ENCODE measurements around the gene MCC.

MCC gene

DNA sequence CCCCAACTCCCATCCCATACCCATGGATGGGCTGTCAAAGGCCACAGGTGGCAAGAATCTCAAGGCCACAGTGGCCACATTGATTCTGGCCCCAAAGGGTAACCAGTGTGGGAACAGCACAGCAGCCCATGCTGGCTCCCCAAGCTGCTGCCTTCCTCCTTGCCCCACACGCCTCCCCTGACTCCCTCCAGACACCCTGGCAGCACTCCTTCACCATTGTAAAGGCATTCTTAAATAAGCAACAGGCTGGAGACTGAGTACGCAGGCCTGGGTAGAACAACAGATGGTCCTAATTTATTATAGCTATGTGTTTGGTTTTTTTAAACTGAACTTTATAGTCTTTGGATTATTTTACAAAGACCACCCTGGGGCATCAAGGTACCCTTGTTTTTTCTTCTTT, 212.3 kb downstream of the MCC start:
- DNase-seq (ENCODE audit: low read depth in 2 of 2, low spot score in 1 of 2): no peak

DNA sequence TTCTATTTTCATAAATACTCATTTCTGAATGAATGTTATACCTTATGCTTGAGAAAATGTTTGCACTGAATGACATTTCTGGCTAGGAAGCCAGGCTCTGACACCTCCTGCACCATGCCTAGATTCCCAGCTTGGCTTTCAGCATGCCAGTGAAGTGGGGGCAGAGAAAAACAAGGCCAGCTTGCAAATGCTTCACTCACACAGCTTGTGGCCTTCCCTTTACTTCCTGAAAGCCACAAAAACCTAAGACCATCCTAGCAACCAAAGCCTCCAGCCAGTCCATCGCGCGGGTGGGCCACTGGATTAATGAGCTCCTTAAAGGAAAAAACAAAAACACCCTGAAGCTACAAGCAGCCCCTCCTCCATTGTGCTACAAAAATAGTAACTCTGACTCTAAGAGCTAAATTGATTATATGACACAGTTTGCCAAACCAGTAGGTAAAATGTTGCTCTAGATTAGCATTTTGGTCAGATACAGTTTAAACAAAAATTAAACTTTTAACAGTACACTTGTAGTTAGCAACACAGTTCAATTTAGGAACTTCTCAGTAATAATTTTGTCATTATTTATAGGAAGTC, 213.3 kb downstream of the MCC start:
- no peak for DNase-seq (ENCODE audit: low read depth in 2 of 2, low spot score in 1 of 2)

DNA sequence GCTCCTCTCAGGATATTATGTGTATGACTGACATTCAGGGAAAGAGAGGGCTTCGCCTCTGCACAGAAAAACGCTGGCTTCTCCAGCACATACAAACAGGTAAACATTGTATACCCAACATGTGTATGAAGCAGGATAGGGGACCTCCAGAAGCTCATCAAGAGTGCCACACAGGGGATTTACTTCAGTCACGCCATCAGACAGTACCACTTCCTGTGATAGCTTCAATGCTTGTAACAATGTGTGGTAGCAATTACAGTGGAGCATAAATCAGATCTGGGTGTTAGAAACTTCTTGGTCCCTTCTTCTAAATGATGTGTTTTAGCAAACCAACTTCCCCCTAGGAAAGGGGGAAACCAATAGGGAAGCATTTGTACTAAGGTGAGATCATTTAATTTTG, 214.3 kb downstream of the MCC start:
- no peak for DNase-seq (ENCODE audit: low read depth in 2 of 2, low spot score in 1 of 2)

DNA sequence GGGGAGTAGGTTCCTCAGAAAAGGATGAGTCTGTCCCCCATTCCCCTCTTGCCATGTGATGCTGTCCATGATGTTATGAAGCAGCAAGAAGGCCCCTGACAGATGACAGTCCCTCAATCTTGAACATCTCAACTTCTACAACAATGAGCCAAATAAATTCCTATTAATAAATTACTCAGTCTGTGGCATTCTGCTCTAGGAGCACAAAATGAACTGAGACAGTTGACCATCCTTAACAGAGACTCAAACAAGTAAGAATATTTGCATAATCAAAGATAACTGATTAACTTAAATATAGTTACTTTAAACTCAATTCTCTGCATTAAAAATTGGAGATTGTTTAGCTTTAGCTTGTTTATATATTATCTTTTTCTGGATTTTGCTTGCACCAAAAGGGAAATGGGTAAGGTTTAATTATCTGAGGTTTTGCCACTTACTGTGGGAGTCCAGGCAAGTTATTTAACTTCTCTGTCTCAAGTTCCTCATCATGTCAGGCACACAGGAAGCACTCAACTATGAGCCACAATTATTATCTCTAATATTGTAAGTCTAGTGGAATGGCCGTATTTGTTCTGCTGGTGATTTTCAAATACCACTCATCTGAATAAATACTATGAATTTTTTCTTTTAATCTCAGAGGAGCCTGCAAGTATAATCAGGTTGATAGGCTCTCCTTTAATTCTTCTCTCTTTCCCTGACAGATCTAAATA, 216.4 kb downstream of the MCC start:
- DNase-seq (ENCODE audit: low read depth in 2 of 2, low spot score in 1 of 2): no peak

DNA sequence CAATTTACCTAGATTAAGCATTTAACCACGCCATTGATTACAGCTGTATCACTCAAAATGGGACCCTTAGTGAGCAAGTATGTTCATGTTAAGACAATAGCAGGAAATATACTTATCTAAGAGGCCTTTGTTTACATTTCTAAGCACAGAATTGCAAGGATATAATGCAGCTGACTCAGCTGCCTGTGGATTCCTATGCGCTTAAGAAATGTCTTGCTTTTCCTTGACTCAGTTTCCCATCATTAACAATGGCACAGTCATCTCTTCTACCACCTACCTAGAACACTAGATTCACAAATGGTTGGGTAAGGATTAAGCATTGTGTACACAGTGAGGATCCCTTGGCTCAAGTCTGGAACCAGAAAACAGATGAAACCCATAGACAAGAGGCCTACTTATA, 217.2 kb downstream of the MCC start:
- no peak for DNase-seq (ENCODE audit: low read depth in 2 of 2, low spot score in 1 of 2)

DNA sequence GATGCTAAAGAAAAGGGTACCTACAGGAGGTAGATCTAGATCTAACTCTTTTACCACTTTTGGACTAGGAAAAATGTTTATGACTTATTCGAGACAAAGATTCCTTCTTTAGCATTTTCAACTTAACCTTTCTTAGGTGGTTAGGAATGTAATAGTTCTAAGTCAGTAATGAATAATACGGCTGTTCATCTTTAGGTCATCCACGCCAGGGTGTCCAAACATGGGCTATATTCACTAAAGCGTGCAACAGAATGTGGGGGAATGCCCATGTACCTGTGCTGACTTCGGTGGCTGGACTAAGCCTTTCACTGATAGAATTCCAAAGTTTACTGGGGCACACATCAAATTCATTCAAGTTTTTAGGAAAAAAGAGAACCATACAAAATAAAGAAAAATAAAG, 218.2 kb downstream of the MCC start:
- DNase-seq (ENCODE audit: low read depth in 2 of 2, low spot score in 1 of 2): no peak

DNA sequence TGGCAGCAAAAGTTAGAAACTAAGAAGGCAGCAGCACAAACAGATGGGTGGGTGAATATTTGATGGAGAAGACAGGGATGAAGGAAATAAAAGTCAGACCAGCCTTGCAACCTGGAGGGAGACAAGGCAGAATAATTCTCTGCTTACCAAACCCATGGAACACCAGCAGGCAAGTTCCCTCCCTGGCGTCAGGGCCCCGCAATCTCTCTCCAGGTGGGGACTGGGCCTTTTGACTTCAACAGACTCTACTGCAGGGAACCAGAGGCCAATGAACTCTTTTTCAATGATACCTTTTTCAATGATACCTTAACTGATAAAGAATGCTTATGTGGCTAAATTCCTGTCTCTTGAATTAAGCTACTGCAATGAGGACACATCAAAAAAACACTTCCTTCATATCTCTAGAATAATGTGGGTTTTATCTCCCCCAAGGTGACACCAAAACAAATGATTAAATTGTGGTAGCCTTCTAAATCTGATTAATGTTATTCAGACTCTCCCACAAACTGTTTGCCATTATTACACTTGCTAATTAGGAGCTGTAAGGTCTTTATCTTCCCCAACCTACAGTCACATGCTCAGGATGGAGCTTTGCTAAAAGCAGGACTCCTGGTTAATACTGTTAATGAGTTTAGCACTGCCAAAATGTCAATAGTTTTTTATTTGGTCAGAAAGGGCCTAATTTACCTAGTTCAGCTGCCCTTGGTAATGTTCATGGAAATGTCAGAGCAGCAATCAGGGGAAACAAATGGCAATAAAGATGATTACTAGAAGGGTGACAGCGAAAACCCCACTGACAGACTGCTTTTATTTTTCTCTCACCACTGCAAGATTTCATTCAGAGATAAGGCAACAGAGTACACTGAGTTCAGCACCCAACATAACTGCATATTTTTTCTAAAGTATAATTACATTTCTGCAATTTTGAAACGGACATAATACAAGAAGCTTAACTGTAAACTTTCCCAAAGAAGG, 218.9 kb downstream of the MCC start:
- no peak for DNase-seq (ENCODE audit: low read depth in 2 of 2, low spot score in 1 of 2)

DNA sequence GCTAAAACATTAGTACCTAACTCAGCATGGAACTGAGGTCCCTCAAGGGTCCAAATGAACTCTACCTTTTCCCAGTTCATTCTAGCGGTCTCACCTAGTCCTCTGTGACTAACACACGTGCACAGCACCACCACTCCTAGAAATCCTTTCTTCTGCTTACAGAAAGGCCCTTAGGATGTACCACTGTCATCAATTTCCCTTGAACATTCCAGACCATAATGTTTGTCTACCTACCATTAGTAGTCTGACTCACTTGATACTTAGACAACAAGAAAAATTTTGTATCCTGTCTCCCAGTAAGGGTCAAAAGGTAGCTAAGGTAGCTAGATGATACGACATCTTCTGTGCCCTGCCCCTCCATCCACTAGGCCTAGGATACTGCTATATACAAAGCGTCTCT, 220.0 kb downstream of the MCC start:
- DNase-seq (ENCODE audit: low read depth in 2 of 2, low spot score in 1 of 2): no peak

DNA sequence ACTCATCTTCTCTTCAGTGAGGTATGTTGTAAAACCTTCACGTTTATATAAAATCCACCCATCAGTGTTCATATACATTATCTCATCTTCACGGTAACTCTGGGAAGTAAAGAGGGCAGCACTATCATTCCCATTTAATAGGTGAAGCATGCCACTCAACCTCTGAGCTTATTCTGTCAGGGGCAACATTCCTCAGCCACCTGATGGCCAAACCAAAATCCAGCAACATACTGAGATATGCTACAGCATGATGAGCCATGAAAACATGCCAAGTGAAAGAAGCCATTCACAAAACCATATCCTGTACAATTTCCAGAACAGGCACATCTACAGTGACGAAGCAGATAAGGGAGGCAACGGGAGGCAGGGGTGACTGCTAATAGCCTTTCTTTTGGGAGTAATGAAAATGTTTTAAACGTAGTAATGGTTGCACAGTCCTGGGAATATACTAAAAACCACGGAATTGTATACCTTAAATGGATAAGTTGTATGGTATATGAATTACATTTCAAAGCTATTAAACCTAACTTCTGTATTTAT, 220.8 kb downstream of the MCC start:
- no peak for DNase-seq (ENCODE audit: low read depth in 2 of 2, low spot score in 1 of 2)

DNA sequence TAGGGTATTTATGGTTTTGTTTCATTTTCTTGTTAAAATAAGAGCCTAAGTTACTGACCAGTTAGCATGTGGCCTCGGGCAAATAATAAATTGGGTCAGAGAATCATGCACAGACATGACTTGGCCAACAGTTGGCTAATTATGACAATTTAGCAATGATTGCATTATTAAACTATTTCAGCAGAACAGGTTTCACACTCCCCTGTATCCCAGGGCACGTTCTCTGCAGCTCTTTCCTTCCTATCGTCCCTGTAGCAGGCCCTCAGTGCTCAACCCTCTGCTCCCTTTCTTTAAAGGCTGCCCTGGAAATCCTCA, 221.4 kb downstream of the MCC start:
- no peak for DNase-seq (ENCODE audit: low read depth in 2 of 2, low spot score in 1 of 2)

DNA sequence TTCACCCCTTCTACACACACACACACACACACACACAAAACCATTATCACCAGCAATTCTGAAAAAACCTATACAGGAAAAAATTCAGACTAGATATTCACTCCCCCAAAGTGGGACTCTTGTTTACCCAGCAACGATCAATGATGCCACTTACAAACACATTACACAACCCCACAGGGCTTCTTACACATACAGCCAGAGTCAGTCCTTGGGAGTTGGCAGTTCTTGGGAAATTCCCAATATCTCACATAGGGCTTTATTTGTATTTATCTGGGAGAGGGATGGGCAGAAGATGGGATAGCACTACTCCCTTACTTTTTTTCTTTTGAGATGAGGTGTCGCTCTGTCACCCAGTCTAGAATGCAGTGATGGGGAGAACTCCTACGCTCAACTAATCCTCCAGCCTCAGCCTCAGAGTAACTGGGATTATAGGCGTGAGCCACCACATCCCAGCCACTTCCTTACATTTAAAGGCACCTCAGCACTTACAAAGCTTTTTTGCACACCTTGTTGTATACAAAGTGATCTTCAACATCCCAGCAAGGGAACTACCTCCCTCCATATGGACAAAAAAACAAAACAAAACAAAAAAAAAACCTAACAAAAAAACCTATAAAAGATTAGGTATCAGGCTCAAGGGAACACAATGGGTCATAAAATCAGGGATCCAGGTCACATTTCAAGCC, 221.9 kb downstream of the MCC start:
- DNase-seq (ENCODE audit: low read depth in 2 of 2, low spot score in 1 of 2): no peak

DNA sequence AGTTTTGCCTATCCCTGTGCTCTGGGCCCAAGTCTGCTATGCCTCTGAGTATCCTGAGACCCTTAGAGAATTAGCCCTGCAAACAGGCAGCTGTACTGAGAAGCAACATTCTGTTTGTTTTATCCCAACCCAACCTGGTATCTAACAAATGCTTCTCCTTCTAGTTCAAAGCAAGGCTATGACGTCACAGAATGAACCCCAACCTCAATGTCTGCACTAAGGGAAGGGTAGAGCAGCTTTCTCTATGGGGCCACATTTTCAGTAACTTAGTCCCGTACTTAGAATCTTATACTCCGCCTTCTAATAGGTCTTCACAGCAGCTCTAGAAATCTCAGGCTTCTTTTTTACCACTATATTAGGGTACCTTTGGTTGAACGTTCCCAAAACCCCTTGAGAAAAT, 223.1 kb downstream of the MCC start:
- no peak for DNase-seq (ENCODE audit: low read depth in 2 of 2, low spot score in 1 of 2)

DNA sequence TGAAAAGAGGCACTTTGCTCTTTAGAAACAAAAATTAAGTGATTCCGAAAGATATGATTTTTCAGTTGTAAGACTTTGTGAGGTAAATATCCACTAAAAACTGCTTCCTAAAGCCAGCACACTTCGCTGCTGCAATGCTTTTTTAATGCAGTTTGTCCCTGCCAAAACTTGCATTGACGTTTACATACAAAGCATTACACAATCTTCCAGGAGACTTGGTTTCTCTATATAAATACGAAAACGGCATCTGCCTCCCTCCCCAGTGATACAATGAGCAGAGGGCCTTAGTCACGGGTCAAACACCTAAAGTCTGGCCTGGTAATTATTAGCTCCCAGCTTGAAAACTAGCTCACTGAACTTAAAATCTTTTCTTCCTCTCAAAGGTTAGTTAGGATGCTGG, 224.2 kb downstream of the MCC start:
- no peak for DNase-seq (ENCODE audit: low read depth in 2 of 2, low spot score in 1 of 2)

DNA sequence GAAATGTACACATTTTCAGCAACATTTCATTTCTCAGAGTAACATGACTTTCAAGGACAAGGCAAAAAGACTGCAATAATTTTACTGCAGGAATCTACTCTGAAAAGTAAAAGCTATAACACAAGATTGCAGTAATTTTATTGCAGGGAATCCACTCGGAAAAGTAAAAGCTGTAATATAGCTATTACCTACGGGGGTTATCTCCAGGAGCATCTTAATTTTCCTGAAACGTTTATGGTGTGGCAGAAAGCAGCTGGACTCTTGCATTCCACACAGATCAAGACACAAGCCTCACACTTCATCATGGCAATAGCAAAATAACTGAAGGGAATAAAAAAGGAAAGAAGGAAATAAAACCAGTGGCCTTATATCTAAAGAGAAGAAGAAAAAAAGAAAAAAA, 224.7 kb downstream of the MCC start:
- DNase-seq (ENCODE audit: low read depth in 2 of 2, low spot score in 1 of 2): no peak

DNA sequence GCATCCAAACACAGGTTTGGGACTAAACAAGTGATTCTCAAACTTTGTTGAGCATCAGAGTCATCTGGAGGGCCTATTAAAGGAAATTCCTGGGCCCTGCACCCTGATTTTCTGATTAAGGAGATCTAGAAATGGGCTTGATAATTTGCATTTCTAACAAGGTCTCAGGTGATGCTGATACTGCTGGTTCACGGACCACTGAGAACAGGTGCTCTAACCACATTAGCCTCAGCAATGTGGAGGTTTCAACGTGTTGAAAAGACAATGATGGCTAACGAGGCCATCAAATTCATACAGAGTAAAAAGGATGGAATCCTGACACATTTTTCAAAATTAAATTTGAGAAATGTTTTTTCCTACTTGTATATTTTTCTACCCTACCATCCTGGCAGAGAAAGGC, 225.6 kb downstream of the MCC start:
- no peak for DNase-seq (ENCODE audit: low read depth in 2 of 2, low spot score in 1 of 2)

DNA sequence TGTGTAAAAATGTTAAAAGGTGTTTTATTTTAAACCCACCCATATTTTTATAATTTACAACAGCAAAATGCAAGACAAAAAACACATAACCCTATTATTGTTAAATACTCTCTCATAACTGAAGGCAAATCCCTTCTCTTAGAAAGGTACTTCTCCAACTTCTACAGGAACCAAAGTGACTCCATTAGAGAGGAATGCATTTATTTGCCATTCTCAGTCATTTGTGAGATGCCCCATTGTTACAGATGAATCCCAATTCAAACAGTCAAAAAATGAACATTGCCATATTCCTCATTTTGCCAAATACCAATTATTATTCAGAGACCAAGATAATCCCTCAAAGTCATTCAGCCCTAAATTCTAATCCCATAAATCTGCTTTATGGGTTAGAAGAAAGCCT, 229.2 kb downstream of the MCC start:
- no peak for DNase-seq (ENCODE audit: low read depth in 2 of 2, low spot score in 1 of 2)

DNA sequence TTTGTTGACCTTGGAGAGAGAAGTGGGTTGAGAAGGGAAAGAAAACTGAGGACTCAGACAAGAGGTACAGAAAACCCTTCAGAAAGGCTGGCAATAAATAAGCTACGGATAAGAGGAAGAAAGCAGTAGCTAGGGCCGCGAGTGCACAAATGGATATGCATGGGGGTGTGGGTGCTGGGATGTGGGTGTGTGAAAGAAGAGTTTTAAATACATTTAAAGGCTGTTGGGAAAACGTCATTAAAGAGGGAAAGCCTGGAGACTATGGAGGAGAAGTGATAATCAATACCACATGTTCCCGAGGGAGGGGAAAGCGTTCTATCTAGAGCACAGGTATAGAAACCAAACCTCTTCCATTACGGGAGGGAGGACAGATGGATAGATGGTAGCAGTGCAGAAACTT, 230.7 kb downstream of the MCC start:
- DNase-seq (ENCODE audit: low read depth in 2 of 2, low spot score in 1 of 2): no peak

DNA sequence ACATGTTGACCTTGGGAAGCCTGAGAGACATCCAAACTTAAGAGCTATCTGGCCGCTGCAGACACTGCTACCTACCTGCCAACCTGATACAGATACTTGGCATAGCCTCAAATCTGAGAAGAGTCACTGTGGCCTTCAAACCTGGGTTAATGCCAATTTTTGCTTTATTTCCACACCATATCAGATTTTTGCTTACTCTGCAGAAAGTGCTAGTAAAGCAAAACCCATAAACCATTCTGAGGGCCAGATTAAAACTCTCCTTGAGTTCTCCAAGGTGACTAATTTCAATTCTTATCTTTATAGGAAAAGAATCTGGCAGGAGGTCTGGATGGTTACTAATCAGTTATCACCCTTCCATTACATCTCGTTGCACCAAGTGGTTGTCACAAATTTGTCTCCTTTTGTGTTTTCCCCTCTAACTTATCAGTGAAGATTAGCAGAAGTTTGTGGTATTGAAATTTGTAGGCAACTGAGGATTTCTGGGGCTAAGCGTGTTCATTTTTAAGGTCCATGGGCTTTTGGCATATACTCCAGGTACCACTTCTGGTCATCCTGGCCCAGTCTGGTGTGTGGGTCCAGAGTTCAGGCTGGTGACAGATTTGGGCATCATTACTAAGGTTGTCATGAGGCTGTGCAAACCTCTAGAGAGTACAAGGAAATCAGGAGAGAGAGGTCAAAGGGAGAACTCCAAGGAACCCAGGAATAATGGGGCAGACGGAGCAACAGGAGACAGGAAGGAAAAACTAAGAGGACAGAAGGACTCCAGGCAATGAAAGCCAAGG, 231.4 kb downstream of the MCC start:
- no peak for DNase-seq (ENCODE audit: low read depth in 2 of 2, low spot score in 1 of 2)

DNA sequence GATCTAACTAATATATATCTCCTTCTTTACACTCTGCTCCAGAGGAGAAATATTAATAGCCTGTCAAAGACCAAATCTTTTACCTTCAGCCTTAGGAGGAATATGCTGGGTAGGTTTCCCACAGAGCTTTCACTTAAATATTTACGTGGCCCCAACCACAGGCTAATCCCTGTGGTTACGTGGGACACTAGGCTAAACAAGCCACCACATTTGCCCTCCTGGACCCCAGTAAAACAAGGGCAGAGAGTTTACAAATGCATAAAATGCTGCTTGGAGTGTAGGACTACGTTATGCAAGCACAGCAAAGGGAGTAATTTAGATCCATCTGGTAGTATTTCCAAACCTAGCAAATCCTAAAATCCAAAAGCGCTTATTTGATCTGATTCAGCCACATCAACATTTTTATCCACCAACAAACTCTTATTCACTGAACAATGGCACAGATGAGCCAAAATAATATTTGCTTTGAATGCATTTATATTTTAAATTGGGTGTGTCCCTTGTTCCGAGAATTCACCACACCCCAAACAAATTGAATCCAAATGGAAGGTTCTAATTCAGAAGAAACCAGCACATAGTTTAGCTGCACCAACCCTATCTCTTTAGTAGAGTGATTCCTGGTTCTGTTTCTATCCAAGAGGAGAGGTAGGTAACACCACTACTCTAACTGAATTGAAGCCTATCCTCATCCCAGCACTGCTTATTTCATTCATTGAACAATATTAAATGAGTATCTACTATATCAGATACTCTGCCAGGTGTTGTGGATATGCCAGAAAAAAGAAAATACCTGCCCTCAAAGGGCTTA, 232.5 kb downstream of the MCC start:
- no peak for DNase-seq (ENCODE audit: low read depth in 2 of 2, low spot score in 1 of 2)

DNA sequence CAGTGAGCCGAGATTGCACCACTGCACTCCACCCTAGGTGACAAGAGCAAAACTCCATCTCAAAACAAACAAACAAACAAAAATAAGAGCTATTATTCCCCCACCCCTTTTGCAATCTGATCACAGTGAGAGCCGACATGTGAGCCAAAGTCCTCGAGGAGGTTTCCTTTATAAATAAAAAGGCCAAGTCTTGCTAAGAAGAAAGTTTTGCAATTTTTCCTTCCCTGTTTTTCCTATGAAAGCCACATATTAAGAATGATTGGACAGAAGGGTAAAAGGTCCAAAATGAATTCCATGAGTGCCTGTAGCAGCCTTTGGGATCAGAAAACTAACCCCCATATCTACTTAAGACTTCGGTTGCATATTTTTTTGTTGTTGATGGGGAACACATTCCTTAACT, 233.1 kb downstream of the MCC start:
- no peak for DNase-seq (ENCODE audit: low read depth in 2 of 2, low spot score in 1 of 2)

Measured in stimulated activated CD8-positive, alpha-beta memory T cell treated with anti-CD3 and anti-CD28 coated beads, Interleukin-4, amount 100 ng/mL, for 4 hours (primary cell).